Fibroblast of lung (primary cell): ENCODE measurements around the gene MFSD11. TPM values are rescaled to one million over a fixed set of nuclear protein-coding genes. Genes with fewer than 3 reads are reported as not detected.
"Not testable (repeated sequence)": the region's sequence is repeated elsewhere in the genome, so short reads cannot be mapped to it uniquely, and the experiment has no call there.

ENCODE experiments used
- DNase-seq, 2 donors: peaks; one replicate each; pipeline versions ENCODE4 v3.0.0 to v3.0.0-alpha.2; 2010; ENCODE audit warnings: low read depth in 2 of 2
- H2AFZ ChIP-seq: 2 replicates; pipeline ENCODE4 v1.5.1; 2012; ENCODE audit warnings: low read length, control low read depth, inconsistent platforms
- H3K27ac ChIP-seq: 2 replicates; pipeline ENCODE4 v1.5.1; 2011; ENCODE audit warnings: low read length, control low read depth; ENCODE audit not compliant: insufficient read depth
- H3K27me3 ChIP-seq: 2 replicates; pipeline ENCODE4 v1.5.1; 2011; ENCODE audit warnings: mild to moderate bottlenecking, low read length; ENCODE audit not compliant: control insufficient read depth, insufficient read depth
- H3K36me3 ChIP-seq: 2 replicates; pipeline ENCODE4 v1.5.1; 2011; ENCODE audit warnings: low read length; ENCODE audit not compliant: control insufficient read depth, insufficient read depth
- H3K4me1 ChIP-seq: 2 replicates; pipeline ENCODE4 v1.5.1; 2011; ENCODE audit warnings: low read length; ENCODE audit not compliant: control insufficient read depth, insufficient read depth; ENCODE audit errors: extremely low read depth
- H3K4me2 ChIP-seq: 2 replicates; pipeline ENCODE4 v1.5.1; 2011; ENCODE audit warnings: low read length, control low read depth; ENCODE audit not compliant: insufficient read depth; ENCODE audit errors: extremely low read depth
- H3K4me3 ChIP-seq, 4 experiments: fragments of 200-600 bp in 1 of 4; sonication (generic) in 1 of 4; replicated peaks in 1 of 4; 2 replicates each; pipeline ENCODE4 v1.5.1; 2011 to 2016; ENCODE audit warnings: low read length in 4 of 4, low read depth in 3 of 4, mild to moderate bottlenecking in 3 of 4, control low read depth in 2 of 4, inconsistent platforms in 1 of 4, mixed read lengths in 1 of 4; ENCODE audit not compliant: insufficient read depth in 1 of 4; ENCODE audit errors: control extremely low read depth in 1 of 4
- H3K79me2 ChIP-seq: 2 replicates; pipeline ENCODE4 v1.5.1; 2012; ENCODE audit warnings: mild to moderate bottlenecking, low read length, inconsistent platforms; ENCODE audit not compliant: control insufficient read depth, insufficient read depth
- H3K9ac ChIP-seq: 2 replicates; pipeline ENCODE4 v1.5.1; 2011; ENCODE audit warnings: mild to moderate bottlenecking, low read length, control low read depth; ENCODE audit not compliant: insufficient read depth
- H3K9me3 ChIP-seq: 2 replicates; pipeline ENCODE4 v1.5.1; 2012; ENCODE audit warnings: low read depth, low read length; ENCODE audit not compliant: control insufficient read depth, insufficient read depth
- H4K20me1 ChIP-seq: 2 replicates; pipeline ENCODE4 v1.5.1; 2011; ENCODE audit warnings: low read length; ENCODE audit not compliant: control insufficient read depth, insufficient read depth; ENCODE audit errors: extremely low read depth
- EZH2 ChIP-seq: IDR thresholded peaks from 2 replicates; pipeline ENCODE4 v1.5.1; 2012; ENCODE audit warnings: low read length, control low read depth, mild to moderate bottlenecking; ENCODE audit errors: missing control alignments
- polyA plus RNA-seq, 2 donors: library from polyadenylated mRNA; depleted of rRNA in 1 of 2; stranded (reverse) in 1 of 2; unstranded in 1 of 2; fragments of >200 nt; gene quantifications; 2 replicates each; pipeline ENCODE4 v1.2.1, GENCODE V29; 2011 to 2012; ENCODE audit warnings: missing spikeins in 1 of 2
- total RNA-seq: library from RNA; depleted of rRNA; stranded (reverse); fragments of >200 nt; gene quantifications from 2 replicates; pipeline ENCODE4 v1.2.1, GENCODE V29; 2014
- TF ChIP-seq, protein P1 (sequence below), 2 donors: IDR thresholded peaks in 1 of 2; conservative IDR thresholded peaks in 1 of 2; 1 replicate in 1 of 2; 2 replicates in 1 of 2; pipeline ENCODE4 v1.5.1; 2011 to 2012; ENCODE audit warnings: low read length in 2 of 2, control low read depth in 1 of 2, inconsistent platforms in 1 of 2, low read depth in 1 of 2, mild to moderate bottlenecking in 1 of 2

Gene MFSD11
- total and polyA plus RNA-seq, 2 donors (not counting 1 experiment from before 2014, with no cell fraction given): 22.4 to 31.4 TPM

DNA sequence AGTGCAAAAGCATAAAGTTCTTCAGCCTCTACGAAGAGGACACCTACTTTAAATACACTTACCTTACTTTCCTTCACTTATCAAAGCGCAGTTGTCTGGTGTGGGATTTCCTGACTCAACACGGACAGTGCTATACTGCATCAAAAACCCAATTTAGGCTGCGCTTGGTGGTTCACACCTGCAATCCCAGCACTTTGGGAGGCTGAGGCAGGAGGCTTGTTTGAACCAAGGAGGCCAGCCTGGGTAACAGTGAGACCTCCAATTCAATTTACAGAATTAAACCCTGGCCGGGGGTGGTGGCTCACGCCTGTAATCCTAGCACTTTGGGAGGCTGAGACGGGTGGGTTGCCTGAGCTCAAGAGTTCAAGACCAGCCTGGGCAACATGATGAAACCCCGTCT is 15.6 kb upstream of the MFSD11 start:
- Histone ChIP-seq H3K79me2 (peaks cover 39% of the 10 kb centered on the region), H4K20me1 (no peaks in the 10 kb centered on the region)
- TF ChIP-seq EZH2: no peak
- TF ChIP-seq, protein P1, sequence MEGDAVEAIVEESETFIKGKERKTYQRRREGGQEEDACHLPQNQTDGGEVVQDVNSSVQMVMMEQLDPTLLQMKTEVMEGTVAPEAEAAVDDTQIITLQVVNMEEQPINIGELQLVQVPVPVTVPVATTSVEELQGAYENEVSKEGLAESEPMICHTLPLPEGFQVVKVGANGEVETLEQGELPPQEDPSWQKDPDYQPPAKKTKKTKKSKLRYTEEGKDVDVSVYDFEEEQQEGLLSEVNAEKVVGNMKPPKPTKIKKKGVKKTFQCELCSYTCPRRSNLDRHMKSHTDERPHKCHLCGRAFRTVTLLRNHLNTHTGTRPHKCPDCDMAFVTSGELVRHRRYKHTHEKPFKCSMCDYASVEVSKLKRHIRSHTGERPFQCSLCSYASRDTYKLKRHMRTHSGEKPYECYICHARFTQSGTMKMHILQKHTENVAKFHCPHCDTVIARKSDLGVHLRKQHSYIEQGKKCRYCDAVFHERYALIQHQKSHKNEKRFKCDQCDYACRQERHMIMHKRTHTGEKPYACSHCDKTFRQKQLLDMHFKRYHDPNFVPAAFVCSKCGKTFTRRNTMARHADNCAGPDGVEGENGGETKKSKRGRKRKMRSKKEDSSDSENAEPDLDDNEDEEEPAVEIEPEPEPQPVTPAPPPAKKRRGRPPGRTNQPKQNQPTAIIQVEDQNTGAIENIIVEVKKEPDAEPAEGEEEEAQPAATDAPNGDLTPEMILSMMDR (conservative IDR thresholded peaks at IDR 0.05 in 1 of 2, IDR thresholded peaks at IDR 0.05 in 1 of 2; ENCODE audit: low read depth in 1 of 2, low read length in 2 of 2): no peak

DNA sequence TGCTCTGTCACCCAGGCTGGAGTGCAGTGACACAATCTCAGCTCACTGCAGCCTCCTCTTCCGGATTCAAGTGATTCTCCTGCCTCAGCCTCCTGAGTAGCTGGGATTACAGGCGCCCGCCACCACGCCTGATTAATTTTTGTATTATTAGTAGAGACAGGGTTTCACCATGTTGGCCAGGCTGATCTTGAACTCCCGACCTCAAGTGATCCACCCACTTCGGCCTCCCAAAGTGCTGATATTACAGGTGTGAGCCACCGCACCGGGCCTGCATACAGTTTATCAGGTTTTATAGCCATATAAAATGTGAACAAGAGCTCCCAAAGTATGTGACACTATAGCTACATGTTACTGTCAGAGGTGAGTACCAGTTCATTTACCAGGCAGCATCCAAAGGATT is 14.9 kb upstream of the MFSD11 start:
- not testable (repeated sequence) for H3K4me2 ChIP-seq, H3K9ac ChIP-seq, H3K27ac ChIP-seq, H3K4me1 ChIP-seq, H3K27me3 ChIP-seq, H3K9me3 ChIP-seq, H3K4me3 ChIP-seq, DNase-seq, H2AFZ ChIP-seq, H4K20me1 ChIP-seq
- Histone ChIP-seq H3K79me2 (peaks cover 46% of the 10 kb centered on the region), H3K36me3 (peaks cover 16% of the 10 kb centered on the region)

More for the DNA sequence above, 15.6 kb upstream of the MFSD11 start:
- H3K27ac ChIP-seq: no peak overlapping the region
- no peaks in the 10 kb centered on the region for H3K4me1 ChIP-seq
- peaks cover 16% of the 10 kb centered on the region for H3K36me3 ChIP-seq
- no peak overlapping the region for H2AFZ ChIP-seq
- no peaks in the 10 kb centered on the region for H3K27me3 ChIP-seq
- no peak overlapping the region for H3K4me2 ChIP-seq
- DNase-seq: no peak
- H3K4me3 ChIP-seq: no peak overlapping the region
- no peak overlapping the region for H3K9ac ChIP-seq
- no peaks in the 10 kb centered on the region for H3K9me3 ChIP-seq

DNA sequence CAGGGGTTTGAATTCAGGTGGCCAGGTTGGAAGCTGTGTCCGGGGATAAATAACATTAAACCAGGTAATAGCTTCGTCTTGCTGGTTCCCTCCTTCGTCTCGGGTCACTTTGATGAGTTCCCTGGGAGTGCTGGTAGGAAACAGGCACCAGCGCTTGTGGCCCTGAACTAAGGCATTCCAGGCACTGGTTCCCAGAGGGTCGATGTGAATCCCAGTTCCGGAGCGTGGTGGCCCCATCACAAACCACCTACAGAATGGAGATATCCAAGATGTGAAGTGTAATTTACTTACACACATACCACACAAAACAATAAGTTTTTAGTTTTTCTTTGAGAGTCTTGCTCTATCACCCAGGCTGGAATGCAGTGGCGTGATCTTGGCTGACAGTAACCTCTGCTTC is 14.1 kb upstream of the MFSD11 start:
- Histone ChIP-seq H3K79me2 (peaks cover 51% of the 10 kb centered on the region), H3K9me3 (no peaks in the 10 kb centered on the region), H3K36me3 (peaks cover 15% of the 10 kb centered on the region), H3K4me2 (no peak overlapping the region), H4K20me1 (no peaks in the 10 kb centered on the region), H3K27ac (no peak overlapping the region), H3K27me3 (no peaks in the 10 kb centered on the region), H2AFZ (no peak overlapping the region), H3K9ac (no peak overlapping the region), H3K4me1 (no peaks in the 10 kb centered on the region), H3K4me3 (no peak overlapping the region)
- TF ChIP-seq, protein P1 (conservative IDR thresholded peaks at IDR 0.05 in 1 of 2, IDR thresholded peaks at IDR 0.05 in 1 of 2; ENCODE audit: low read depth in 1 of 2, low read length in 2 of 2): no peak
- TF ChIP-seq EZH2: no peak
- no peak for DNase-seq
